C4-2B (cell line): ENCODE measurements around the gene RBMX.
"Not testable (repeated sequence)": the region's sequence is repeated elsewhere in the genome, so short reads cannot be mapped to it uniquely, and the experiment has no call there.

Experiments
- H3K27ac ChIP-seq: fragments of 450-650 bp; 2 replicates; pipeline ENCODE4 v1.5.1; 2017
- CTCF ChIP-seq: fragments of 450-650 bp; conservative IDR thresholded peaks from 2 replicates; pipeline ENCODE4 v1.5.1; 2017; ENCODE audit warnings: mild to moderate bottlenecking
- ZFX ChIP-seq: fragments of 450-650 bp; IDR thresholded peaks from 2 replicates; pipeline ENCODE4 v1.6.1; 2017

Gene RBMX

GRCh38 chrX:136889269-136889668, 8.7 kb upstream of the RBMX start:
- TF ChIP-seq ZFX, result no peak
- no peak for TF ChIP-seq CTCF
- H3K27ac ChIP-seq, result no peak overlapping the region

- TF ChIP-seq CTCF (no peak), ZFX (no peak)
- peak overlapping the region; percentile 95 for H3K27ac ChIP-seq
These were observed 498 bp downstream of the RBMX start for GRCh38 chrX:136880003-136880451.

GRCh38 chrX:136879001-136879687, 1.4 kb downstream of the RBMX start:
- TF ChIP-seq ZFX (no peak), CTCF (no peak)

GRCh38 chrX:136878423-136878822, 2.1 kb downstream of the RBMX start:
- H3K27ac ChIP-seq, result no peak overlapping the region
- TF ChIP-seq CTCF, result no peak
- no peak for TF ChIP-seq ZFX

More at GRCh38 chrX:136879001-136879687, 1.4 kb downstream of the RBMX start:
- H3K27ac ChIP-seq, result peak overlapping the region; percentile 95; the same call in 1 of the 2 replicates

GRCh38 chrX:136874114-136874513, 6.4 kb downstream of the RBMX start:
- not testable (repeated sequence) for H3K27ac ChIP-seq

GRCh38 chrX:136873210-136873609, 7.3 kb downstream of the RBMX start:
- H3K27ac ChIP-seq, result not testable (repeated sequence)

- TF ChIP-seq CTCF (no peak), ZFX (no peak)
- no peak overlapping the region for H3K27ac ChIP-seq
These were observed 8.3 kb downstream of the RBMX start for GRCh38 chrX:136872091-136872700.

- TF ChIP-seq CTCF, result no peak
- TF ChIP-seq ZFX, result no peak
- H3K27ac ChIP-seq, result no peak overlapping the region
These were observed 10.5 kb downstream of the RBMX start for GRCh38 chrX:136870064-136870463.
